Activated naive CD8-positive, alpha-beta T cell treated with anti-CD3 and anti-CD28 coated beads for 36 hours (primary cell): Measurements from ENCODE around the gene ADGRV1. TPM values are rescaled to one million over a fixed set of nuclear protein-coding genes. Genes with fewer than 3 reads are reported as not detected.
"Not testable (repeated sequence)": the region's sequence is repeated elsewhere in the genome, so short reads cannot be mapped to it uniquely, and the experiment has no call there.

Source experiments
- DNase-seq: peaks from one replicate; pipeline ENCODE4 v3.0.0; 2021
- H3K27ac Mint-ChIP-seq: one replicate; pipeline ENCODE4 v1.8.0; 2022; ENCODE audit warnings: mild to moderate bottlenecking, moderate library complexity, mixed read lengths
- H3K27me3 Mint-ChIP-seq: one replicate; pipeline ENCODE4 v1.8.0; 2022; ENCODE audit warnings: mild to moderate bottlenecking, mixed read lengths
- H3K36me3 Mint-ChIP-seq: one replicate; pipeline ENCODE4 v1.8.0; 2021; ENCODE audit warnings: mild to moderate bottlenecking, mixed read lengths
- H3K4me1 Mint-ChIP-seq: one replicate; pipeline ENCODE4 v1.8.0; 2021; ENCODE audit warnings: mixed read lengths
- H3K4me3 Mint-ChIP-seq: one replicate; pipeline ENCODE4 v1.8.0; 2022; ENCODE audit warnings: mild to moderate bottlenecking, moderate library complexity, mixed read lengths
- H3K9me3 Mint-ChIP-seq: one replicate; pipeline ENCODE4 v1.8.0; 2022; ENCODE audit warnings: mixed read lengths
- total RNA-seq, 2 experiments: library from RNA; stranded (reverse); gene quantifications; one replicate each; pipeline ENCODE4 v1.2.3, GENCODE V29; 2021

The ADGRV1 gene
- total RNA-seq, 2 experiments from 2014 or later, result 0.14 TPM; not detected in 1

DNA sequence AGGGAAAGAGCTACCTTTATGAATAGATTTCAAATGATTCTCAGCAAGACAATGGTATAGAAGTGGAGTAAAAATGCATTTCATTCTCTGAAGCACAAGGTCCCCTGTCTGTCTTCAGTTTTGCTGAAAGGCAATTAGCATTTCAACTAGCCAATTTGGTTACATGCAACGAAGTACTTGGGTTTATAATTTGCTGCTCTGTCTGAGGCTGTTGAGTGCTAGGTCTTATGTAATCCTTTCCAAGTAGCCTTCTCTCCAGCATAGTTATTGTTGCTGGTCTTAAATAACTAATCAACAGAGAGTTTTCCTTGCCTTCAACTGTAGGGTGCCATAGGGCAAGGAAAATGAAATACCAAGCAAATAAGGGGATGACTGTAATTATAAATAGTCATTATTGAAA, 4.5 kb downstream of the ADGRV1 start:
- Mint-ChIP-seq H3K9me3 (no peaks in the 10 kb centered on the region), H3K36me3 (no peaks in the 10 kb centered on the region), H3K27ac (no peak overlapping the region), H3K27me3 (peaks cover 57% of the 10 kb centered on the region), H3K4me1 (peaks cover 1% of the 10 kb centered on the region), H3K4me3 (no peak overlapping the region)
- no peak for DNase-seq

GRCh38 chr5:90565491-90565890, 6.9 kb downstream of the ADGRV1 start:
- no peak overlapping the region for H3K27ac Mint-ChIP-seq
- H3K27me3 Mint-ChIP-seq, result peaks cover 52% of the 10 kb centered on the region
- H3K36me3 Mint-ChIP-seq, result no peaks in the 10 kb centered on the region
- no peaks in the 10 kb centered on the region for H3K4me1 Mint-ChIP-seq
- H3K4me3 Mint-ChIP-seq, result no peak overlapping the region
- H3K9me3 Mint-ChIP-seq, result peaks cover 6% of the 10 kb centered on the region
- no peak for DNase-seq

GRCh38 chr5:90569084-90569483, 10.5 kb downstream of the ADGRV1 start:
- H3K9me3 Mint-ChIP-seq, result peaks cover 9% of the 10 kb centered on the region
- H3K36me3 Mint-ChIP-seq, result no peaks in the 10 kb centered on the region
- H3K4me1 Mint-ChIP-seq, result no peaks in the 10 kb centered on the region
- no peak for DNase-seq
- no peak overlapping the region for H3K4me3 Mint-ChIP-seq
- peaks cover 51% of the 10 kb centered on the region for H3K27me3 Mint-ChIP-seq
- H3K27ac Mint-ChIP-seq, result no peak overlapping the region

GRCh38 chr5:90570034-90570433, 11.4 kb downstream of the ADGRV1 start:
- H3K27me3 Mint-ChIP-seq, result peaks cover 51% of the 10 kb centered on the region
- no peak for DNase-seq
- H3K27ac Mint-ChIP-seq, result no peak overlapping the region
- H3K9me3 Mint-ChIP-seq, result peaks cover 9% of the 10 kb centered on the region
- no peaks in the 10 kb centered on the region for H3K36me3 Mint-ChIP-seq
- no peaks in the 10 kb centered on the region for H3K4me1 Mint-ChIP-seq
- no peak overlapping the region for H3K4me3 Mint-ChIP-seq

DNA sequence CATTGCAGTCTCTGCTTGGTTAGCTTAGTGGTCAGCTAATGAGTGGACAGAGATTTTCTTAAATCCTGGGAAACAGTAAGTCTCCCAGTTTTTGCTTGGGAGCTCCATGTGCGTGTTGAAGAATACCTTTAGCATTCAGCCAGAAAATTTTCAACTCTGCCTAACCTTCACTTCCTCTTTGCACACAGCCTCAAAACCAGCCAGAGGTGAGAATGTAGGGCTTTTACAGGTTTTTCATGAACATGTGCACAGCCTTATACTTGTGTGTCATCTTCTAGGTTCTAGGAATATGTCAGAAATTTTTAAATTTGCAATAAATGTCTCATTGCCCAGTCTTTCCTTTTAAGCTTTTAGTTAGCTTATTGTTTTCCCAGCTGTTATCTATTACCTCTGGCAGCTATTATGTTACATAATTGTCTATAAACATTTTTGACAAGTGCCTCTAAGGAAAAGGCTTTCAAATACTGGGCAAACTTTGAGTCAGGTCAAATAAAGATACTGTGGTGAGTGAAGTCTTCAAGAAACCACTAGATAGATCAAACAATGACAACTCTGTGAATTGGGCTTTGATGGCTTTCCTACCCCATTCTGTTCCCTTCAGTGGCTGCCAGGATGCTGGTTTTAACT, 12.7 kb downstream of the ADGRV1 start:
- Mint-ChIP-seq H3K27ac (no peak overlapping the region), H3K9me3 (peaks cover 9% of the 10 kb centered on the region), H3K4me1 (no peaks in the 10 kb centered on the region), H3K4me3 (no peak overlapping the region), H3K36me3 (no peaks in the 10 kb centered on the region), H3K27me3 (peaks cover 47% of the 10 kb centered on the region)
- DNase-seq, result no peak

DNA sequence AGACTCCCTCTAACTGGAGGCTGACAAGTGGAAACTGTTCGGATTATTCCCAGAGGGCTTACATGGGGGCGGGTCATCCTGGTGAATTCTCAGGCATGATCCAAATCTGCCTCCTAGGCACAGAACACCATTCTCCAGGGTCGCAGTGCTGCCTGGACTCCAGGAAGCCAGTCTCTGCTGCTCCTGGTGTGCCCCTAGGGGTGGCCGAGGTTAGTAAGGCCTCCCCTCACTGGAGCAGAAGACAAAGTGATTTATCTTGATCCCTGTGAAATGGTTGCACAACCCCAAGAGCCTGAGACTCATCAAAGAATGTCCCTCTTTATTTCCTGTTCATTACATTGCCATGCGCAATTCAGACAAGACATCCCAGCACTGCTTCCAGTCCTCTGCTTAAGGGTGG, 17.1 kb downstream of the ADGRV1 start:
- H3K27ac Mint-ChIP-seq, result no peak overlapping the region
- H3K9me3 Mint-ChIP-seq, result peaks cover 20% of the 10 kb centered on the region
- no peaks in the 10 kb centered on the region for H3K36me3 Mint-ChIP-seq
- H3K4me1 Mint-ChIP-seq, result no peaks in the 10 kb centered on the region
- peaks cover 50% of the 10 kb centered on the region for H3K27me3 Mint-ChIP-seq
- no peak overlapping the region for H3K4me3 Mint-ChIP-seq
- no peak for DNase-seq

- Mint-ChIP-seq H3K27me3 (peaks cover 46% of the 10 kb centered on the region), H3K9me3 (peaks cover 21% of the 10 kb centered on the region)
- DNase-seq, result not testable (repeated sequence)
Observed at GRCh38 chr5:90576566-90576965, 18.0 kb downstream of the ADGRV1 start.

GRCh38 chr5:90579905-90580304, 21.3 kb downstream of the ADGRV1 start:
- not testable (repeated sequence) for DNase-seq, H3K36me3 Mint-ChIP-seq, H3K27ac Mint-ChIP-seq, H3K4me1 Mint-ChIP-seq, H3K4me3 Mint-ChIP-seq
- Mint-ChIP-seq H3K9me3 (peaks cover 21% of the 10 kb centered on the region), H3K27me3 (peaks cover 38% of the 10 kb centered on the region)

More at GRCh38 chr5:90576566-90576965, 18.0 kb downstream of the ADGRV1 start:
- not testable (repeated sequence) for H3K27ac Mint-ChIP-seq, H3K36me3 Mint-ChIP-seq, H3K4me3 Mint-ChIP-seq, H3K4me1 Mint-ChIP-seq

GRCh38 chr5:90581956-90582355, 23.4 kb downstream of the ADGRV1 start:
- no peak overlapping the region for H3K27ac Mint-ChIP-seq
- peaks cover 50% of the 10 kb centered on the region for H3K27me3 Mint-ChIP-seq
- no peak overlapping the region for H3K4me3 Mint-ChIP-seq
- DNase-seq, result no peak
- H3K4me1 Mint-ChIP-seq, result no peaks in the 10 kb centered on the region
- peaks cover 21% of the 10 kb centered on the region for H3K9me3 Mint-ChIP-seq
- no peaks in the 10 kb centered on the region for H3K36me3 Mint-ChIP-seq

DNA sequence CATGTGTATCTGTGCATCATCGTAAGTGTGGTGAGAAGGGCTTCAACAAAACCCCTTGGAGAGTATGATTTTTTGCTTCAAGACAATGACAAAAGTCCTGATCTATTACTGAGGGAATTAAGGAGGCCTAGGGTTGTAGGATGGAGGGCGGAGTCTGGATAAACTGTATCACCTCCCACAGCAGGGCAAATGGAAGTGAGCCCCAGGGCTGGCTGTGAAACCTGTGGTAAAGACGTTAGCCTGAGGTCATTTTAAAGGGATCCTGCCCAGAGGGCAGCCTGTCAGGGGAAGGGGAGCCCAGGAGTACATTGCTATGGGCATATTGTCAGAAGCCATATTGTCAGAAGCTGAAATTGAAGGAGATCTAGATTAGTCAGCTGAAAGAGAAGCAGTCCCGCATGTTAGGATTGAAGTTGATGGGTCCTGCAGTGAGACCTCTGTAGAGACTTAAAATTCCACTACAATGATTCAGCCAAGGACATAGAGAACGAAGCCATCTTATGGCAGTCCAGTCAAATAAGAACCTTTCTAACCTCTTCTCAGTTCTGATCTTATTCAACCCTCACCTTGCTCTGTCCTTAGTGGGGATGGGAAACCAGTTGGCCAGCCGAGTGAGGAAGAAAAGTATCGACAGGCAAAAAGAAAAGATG, 26.9 kb downstream of the ADGRV1 start:
- Mint-ChIP-seq H3K4me3 (no peak overlapping the region), H3K27me3 (peaks cover 36% of the 10 kb centered on the region), H3K36me3 (no peaks in the 10 kb centered on the region), H3K27ac (no peak overlapping the region), H3K9me3 (peaks cover 5% of the 10 kb centered on the region), H3K4me1 (no peaks in the 10 kb centered on the region)
- DNase-seq, result no peak

GRCh38 chr5:90586469-90586868, 27.9 kb downstream of the ADGRV1 start:
- Mint-ChIP-seq H3K36me3 (no peaks in the 10 kb centered on the region), H3K27ac (no peak overlapping the region), H3K9me3 (no peaks in the 10 kb centered on the region), H3K4me3 (no peak overlapping the region), H3K4me1 (no peaks in the 10 kb centered on the region), H3K27me3 (peaks cover 30% of the 10 kb centered on the region)
- DNase-seq, result no peak

DNA sequence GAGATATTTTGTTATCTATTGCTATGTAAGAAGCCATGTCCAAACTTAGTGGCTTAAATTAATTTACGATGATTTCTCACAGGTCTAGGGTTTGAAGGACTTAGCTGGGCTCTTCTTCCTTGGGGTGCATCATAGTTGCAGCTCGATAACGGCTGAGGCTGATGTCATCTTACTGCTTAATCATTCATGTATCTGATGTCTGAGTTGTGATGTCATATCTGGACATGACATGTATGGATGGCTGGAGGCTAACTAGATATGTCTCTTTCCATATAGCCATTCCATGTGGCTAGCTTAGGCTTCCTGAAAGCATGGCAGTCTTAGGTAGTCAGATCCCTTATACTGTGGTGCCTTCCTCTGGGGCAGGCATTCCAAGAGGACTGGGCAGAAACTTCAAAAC, 31.6 kb downstream of the ADGRV1 start:
- Mint-ChIP-seq H3K4me3 (no peak overlapping the region), H3K4me1 (no peaks in the 10 kb centered on the region), H3K27me3 (peaks cover 25% of the 10 kb centered on the region), H3K9me3 (no peaks in the 10 kb centered on the region), H3K27ac (no peak overlapping the region), H3K36me3 (no peaks in the 10 kb centered on the region)
- DNase-seq, result no peak

- DNase-seq, H3K4me1 Mint-ChIP-seq, H3K36me3 Mint-ChIP-seq, H3K27ac Mint-ChIP-seq, H3K9me3 Mint-ChIP-seq, H3K4me3 Mint-ChIP-seq: not testable (repeated sequence)
- H3K27me3 Mint-ChIP-seq, result peaks cover 11% of the 10 kb centered on the region
Observed at GRCh38 chr5:90593083-90593482, 34.5 kb downstream of the ADGRV1 start.

DNA sequence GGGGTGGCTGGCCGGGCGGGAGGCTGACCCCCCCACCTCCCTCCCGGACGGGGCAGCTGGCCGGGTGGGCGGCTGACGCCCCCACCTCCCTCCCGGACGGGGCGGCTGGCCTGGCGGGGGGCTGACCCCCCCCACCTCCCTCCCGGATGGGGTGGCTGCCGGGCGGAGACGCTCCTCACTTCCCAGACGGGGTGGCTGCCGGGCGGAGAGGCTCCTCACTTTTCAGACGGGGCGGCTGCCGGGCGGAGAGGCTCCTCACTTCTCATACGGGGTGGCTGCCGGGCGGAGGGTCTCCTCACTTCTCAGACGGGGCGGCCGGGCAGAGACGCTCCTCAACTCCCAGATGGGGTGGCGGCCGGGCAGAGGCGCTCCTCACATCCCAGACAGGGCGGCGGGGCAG, 37.2 kb downstream of the ADGRV1 start:
- H3K4me1 Mint-ChIP-seq, H3K9me3 Mint-ChIP-seq, H3K27ac Mint-ChIP-seq, DNase-seq, H3K36me3 Mint-ChIP-seq, H3K27me3 Mint-ChIP-seq, H3K4me3 Mint-ChIP-seq: not testable (repeated sequence)

GRCh38 chr5:90598293-90598692, 39.7 kb downstream of the ADGRV1 start:
- peaks cover 7% of the 10 kb centered on the region for H3K27me3 Mint-ChIP-seq
- H3K36me3 Mint-ChIP-seq, result no peaks in the 10 kb centered on the region
- DNase-seq, result no peak
- H3K4me1 Mint-ChIP-seq, result no peaks in the 10 kb centered on the region
- no peak overlapping the region for H3K27ac Mint-ChIP-seq
- no peak overlapping the region for H3K4me3 Mint-ChIP-seq
- peaks cover 1% of the 10 kb centered on the region for H3K9me3 Mint-ChIP-seq

DNA sequence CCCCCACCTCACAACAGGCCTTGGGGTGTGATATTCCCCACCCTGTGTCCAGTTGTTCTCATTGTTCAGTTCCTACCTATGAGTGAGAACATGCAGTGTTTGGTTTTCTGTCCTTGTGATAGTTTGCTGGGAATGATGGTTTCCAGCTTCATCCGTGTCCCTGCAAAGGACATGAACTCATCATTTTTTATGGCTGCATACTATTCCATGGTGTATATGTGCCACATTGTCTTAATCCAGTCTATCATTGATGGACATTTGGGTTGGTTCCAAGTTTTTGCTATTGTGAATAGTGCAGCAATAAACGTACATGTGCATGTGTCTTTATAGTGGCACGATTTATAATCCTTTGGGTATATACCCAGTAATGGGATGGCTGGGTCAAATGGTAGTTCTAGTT, 41.7 kb downstream of the ADGRV1 start:
- H3K36me3 Mint-ChIP-seq, H3K9me3 Mint-ChIP-seq, H3K27ac Mint-ChIP-seq, DNase-seq, H3K4me1 Mint-ChIP-seq, H3K4me3 Mint-ChIP-seq: not testable (repeated sequence)
- peaks cover 14% of the 10 kb centered on the region for H3K27me3 Mint-ChIP-seq
